HG02798 (cell line): ENCODE data around the gene ABLIM2.

Experiments used
- ATAC-seq: cut with Tn5 transposase; IDR thresholded peaks from one replicate; pipeline ENCODE4 v1.9.1; 2021; ENCODE audit warnings: mild to moderate bottlenecking; ENCODE audit not compliant: unreplicated experiment, poor library complexity

The ABLIM2 gene

DNA sequence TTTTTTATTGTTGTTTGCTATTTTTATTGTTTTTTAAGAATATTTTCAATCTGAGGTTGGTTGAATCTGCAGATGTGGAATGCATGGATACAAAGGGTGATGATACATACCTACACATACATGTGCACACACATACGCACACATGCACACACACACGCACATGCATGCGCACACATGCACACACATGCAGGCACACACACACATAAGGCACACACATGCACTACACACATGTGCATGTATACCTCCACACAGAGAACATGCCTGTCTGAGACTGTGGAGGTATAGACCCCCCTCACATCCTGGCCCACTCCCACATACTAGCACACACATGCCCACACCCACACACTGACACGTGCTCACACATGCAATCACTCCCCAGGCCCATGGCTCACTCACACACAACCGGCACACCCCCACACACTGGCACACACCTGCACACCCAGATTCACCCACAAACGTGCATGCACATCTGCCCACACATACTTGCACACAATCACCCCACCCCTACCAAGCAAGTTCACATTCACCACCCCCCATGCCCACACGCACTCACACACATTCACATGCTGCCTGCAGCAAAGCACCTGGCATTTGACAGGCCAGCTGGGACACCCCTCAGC is 121.4 kb downstream of the ABLIM2 start:
- ATAC-seq, result no peak

DNA sequence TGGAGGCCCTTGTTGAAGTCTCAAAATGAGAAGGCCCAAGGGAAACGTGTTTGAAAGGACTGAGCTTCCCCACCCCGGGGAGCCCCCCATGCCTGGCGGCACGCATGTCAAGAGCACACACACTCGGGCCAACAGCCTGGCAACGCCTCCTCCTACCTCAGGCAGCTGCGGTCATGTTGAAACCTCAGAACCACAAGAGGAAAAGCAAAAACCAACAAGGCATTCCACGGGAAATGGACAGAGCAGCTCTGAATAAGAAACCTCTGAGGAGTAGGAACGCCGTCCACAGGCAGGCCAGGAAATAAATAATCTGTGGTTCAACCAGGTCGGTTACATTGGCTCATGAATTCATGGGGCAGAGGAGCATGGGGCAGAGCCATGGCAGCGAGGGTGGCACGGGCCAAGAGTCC is 123.2 kb downstream of the ABLIM2 start:
- no peak for ATAC-seq

- no peak for ATAC-seq
Observed at GRCh38 chr4:8033829-8034528, 124.6 kb downstream of the ABLIM2 start.

GRCh38 chr4:8033067-8033755 is 125.4 kb downstream of the ABLIM2 start:
- no peak for ATAC-seq

GRCh38 chr4:8032381-8032780 is 126.2 kb downstream of the ABLIM2 start:
- ATAC-seq, result no peak

DNA sequence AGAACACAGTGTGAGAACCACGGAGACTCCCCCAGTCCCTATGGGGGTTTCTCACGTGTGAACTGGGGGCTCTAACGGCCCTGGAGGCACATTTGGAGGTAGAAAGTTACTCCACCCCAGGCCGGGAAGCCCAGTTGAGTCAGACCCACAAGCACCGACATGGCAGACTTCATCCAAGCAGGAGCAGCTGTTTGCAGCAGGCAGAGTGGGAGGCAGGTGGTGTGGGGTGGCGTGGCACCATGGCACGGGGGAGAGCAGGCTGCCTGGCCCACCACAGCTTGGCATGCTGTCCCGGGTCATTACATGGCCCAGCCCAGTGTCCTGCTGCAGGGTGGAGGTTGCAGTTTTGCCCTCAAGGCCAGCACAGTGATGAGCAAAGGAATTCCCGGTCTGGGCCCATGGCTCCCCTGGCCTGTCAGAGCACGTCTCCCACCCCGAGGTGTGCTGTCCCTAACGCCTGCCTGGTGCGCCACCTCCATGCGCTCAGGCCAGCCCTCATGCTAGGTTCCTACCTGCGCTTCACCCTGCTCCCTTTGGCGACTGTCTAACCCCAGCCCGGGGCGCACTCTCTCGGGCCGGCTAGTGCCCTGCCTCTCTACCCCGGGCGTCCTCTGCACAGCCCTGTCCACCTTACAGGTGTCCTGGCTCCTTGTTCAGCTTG is 128.4 kb downstream of the ABLIM2 start:
- no peak for ATAC-seq

GRCh38 chr4:8029689-8030088 is 128.9 kb downstream of the ABLIM2 start:
- ATAC-seq, result no peak

DNA sequence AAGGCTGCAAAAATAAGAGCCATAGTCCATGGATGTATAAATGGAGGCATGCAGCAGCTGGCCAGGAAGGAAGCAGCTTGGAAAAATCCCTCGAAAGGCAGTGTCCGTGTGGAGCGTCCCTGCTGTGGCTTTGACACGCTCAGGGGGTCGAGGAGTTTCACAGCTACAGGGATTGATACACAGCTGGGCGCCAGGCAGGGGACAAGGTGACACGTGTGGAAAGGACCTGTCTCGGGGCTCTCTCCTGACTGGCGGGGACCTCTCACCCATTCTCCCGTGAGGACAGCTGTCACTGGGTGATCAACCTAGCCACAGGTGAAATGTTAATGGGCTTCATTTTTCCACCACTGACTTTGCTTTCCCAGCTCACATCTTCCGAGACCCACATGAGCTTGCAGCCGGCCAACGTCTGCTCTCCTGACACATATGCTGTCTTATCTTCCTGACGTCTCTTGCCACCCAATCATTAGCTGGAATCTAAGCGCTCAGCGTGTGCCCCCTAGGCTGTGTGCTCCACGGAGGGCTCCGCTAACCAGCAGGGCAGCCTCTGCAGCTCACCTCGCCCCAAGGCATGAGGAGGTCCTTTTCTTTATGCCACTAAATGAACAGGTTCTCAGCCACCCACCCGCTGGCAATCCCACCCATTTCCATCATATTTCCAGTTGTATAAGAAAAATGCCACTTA is 129.6 kb downstream of the ABLIM2 start:
- no peak for ATAC-seq

- no peak for ATAC-seq
Observed at GRCh38 chr4:8028368-8028767, 130.2 kb downstream of the ABLIM2 start.

DNA sequence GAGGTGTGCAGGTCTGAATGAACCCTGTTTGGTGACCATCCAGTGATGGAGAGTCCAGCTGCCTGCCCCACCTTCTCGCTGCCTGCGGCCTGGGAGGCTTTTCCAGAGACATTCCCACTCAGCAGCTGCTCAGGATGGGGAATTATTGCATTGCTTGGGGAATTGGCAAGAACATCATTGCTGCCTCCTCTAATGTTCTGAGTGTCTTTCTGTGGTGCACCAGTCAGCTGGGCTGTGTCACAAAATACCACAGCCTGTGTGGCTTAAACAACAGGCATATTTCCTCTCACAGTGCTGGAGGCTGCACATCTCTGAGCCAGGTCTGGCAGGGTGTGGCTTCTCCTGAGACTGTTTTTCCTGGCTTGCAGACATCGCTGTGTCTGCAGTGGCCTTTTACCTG is 132.2 kb downstream of the ABLIM2 start:
- no peak for ATAC-seq

GRCh38 chr4:8025668-8026067 is 132.9 kb downstream of the ABLIM2 start:
- ATAC-seq, result no peak

- ATAC-seq, result no peak
Observed at GRCh38 chr4:8024073-8024786, 134.4 kb downstream of the ABLIM2 start.

DNA sequence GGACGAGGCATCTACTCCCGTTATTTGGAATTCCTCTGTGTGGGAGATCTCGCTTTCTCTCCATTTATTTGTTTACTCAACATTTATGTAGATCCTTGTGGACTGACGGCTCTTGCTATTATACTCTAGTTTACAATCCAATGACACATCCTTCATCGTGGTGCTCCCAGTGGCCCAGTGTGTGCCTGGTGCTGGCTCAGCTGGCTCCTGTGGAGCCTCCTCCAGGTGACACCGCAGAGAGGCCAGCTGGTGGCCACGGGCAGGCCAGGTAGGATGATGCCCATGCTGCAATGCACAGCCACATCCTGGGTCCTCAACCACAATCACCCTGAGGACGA is 134.9 kb downstream of the ABLIM2 start:
- no peak for ATAC-seq

DNA sequence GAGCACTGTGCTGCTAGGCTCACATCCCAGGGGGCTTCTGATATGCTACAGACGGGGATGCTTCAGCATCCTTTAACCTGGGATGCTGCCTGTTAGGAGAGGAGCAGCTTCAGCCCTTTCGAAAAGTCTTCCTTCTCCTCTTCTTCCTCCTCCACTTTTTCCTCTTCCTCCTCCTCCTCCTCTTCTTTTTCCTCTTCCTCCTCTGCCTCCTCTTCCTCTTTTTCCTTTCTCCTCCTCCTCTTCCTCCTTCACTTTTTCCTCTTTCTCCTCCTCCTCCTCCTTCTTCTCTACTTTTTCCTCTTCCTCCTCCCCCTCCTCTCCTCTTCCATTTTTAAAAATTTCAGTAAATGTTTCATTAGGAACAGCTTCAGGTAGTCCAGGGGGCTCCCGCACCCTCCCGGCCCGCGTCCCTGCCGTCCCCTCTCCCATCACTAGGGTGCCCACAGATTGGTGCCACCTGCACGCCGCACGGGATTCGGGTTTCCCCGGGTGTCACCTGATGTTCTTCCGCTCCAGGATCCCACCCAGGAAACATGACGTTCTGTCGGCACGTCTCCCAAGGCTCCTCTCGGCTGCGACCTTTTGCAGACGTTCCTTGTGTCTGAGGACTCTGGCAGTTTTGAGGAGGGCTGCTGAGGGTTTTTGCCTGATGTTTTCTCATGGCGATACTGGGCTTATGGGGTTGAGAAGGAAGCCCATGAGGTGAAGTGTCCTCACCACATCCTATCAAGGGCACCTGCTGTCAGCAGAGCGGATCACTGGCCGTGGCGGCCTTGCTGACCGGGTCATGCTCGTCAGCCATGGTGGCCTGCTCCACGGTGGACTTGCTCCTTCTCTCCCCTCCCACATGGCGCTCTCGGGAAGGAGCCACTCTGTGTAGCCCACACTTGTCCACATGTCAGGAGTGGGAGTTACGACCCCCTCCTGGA is 135.6 kb downstream of the ABLIM2 start:
- no peak for ATAC-seq

GRCh38 chr4:8021796-8022195 is 136.8 kb downstream of the ABLIM2 start:
- ATAC-seq, result no peak

GRCh38 chr4:8019396-8020365 is 138.9 kb downstream of the ABLIM2 start:
- no peak for ATAC-seq

DNA sequence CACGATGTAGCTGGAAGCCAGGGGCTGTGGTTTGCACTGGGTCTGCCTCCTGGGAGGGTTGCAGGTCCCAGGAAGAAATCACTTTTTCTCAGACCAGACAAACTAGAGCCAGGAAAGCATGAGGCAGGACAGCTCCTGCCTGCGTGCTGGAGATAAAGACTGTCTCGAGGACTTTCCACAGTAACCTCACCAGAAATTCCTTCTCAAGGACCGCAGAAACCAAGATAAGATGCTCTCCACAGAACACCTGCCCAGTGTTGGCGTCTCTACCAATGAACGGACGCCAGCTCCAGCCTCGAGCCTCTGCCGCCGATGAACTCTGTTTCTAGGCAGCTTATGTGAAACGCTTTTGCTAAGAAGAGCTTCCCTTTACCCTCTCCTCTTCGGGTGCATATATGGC is 142.1 kb downstream of the ABLIM2 start:
- ATAC-seq, result no peak

- no peak for ATAC-seq
Observed at GRCh38 chr4:8015512-8015911, 143.1 kb downstream of the ABLIM2 start.
